CD4-positive, alpha-beta T cell (primary cell): Measurements from ENCODE around the gene PAK6. TPM values are rescaled to one million over a fixed set of nuclear protein-coding genes. Genes with fewer than 3 reads are reported as not detected.

ENCODE experiments used
- ATAC-seq: fragments of 200-7000 bp; cut with Tn5 transposase; one replicate; pipeline ENCODE4 v1.10.0; 2022; ENCODE audit warnings: mild to moderate bottlenecking; ENCODE audit not compliant: poor library complexity
- CTCF ChIA-PET: fragments of 350-600 bp; sonication (Branson Sonifier 250); formaldehyde crosslinking; loops from one replicate; lab custom pipeline; 2021; ENCODE audit warnings: antibody characterized with exemption, inconsistent platforms; lab: Charles Lee
- POLR2A ChIA-PET: fragments of 350-600 bp; sonication (Branson Sonifier 250); formaldehyde crosslinking; loops from one replicate; lab custom pipeline; 2021; ENCODE audit warnings: antibody characterized with exemption, inconsistent platforms; lab: Charles Lee
- DNase-seq, 14 experiments: peaks; one replicate each; pipeline ENCODE4 v3.0.0-alpha.2; 2013 to 2020; ENCODE audit warnings: mixed read lengths in 2 of 14
- H3K27ac ChIP-seq, 2 donors: one replicate each; pipeline versions ENCODE4 v1.5.1 to v1.7.0; 2013; ENCODE audit warnings: low read length in 2 of 2, low read depth in 1 of 2, mild to moderate bottlenecking in 1 of 2
- H3K27me3 ChIP-seq, 2 experiments: 1 replicate in 1 of 2; 2 replicates in 1 of 2; pipeline versions ENCODE4 v1.6.1 to v1.7.0; 2013; ENCODE audit warnings: low read length in 2 of 2, control low read depth in 1 of 2, mild to moderate bottlenecking in 1 of 2, moderate library complexity in 1 of 2; ENCODE audit not compliant: insufficient read depth in 2 of 2, control insufficient read depth in 1 of 2
- H3K36me3 ChIP-seq: one replicate; pipeline ENCODE4 v1.6.1; 2013; ENCODE audit warnings: low read length, control low read depth; ENCODE audit not compliant: insufficient read depth
- H3K4me1 ChIP-seq: one replicate; pipeline ENCODE4 v1.6.1; 2013; ENCODE audit warnings: low read length, control low read depth; ENCODE audit not compliant: insufficient read depth
- H3K4me3 ChIP-seq: one replicate; pipeline ENCODE4 v1.5.1; 2013; ENCODE audit warnings: mild to moderate bottlenecking, low read length, moderate library complexity
- H3K9me3 ChIP-seq, 2 experiments: 1 replicate in 1 of 2; 2 replicates in 1 of 2; pipeline versions ENCODE4 v1.6.1 to v1.7.0; 2013; ENCODE audit warnings: low read length in 2 of 2, mild to moderate bottlenecking in 2 of 2, control low read depth in 1 of 2, moderate library complexity in 1 of 2; ENCODE audit not compliant: control insufficient read depth in 1 of 2, insufficient read depth in 1 of 2
- H3K27ac Mint-ChIP-seq: one replicate; pipeline ENCODE4 v1.8.0; 2020; ENCODE audit warnings: mixed read lengths
- H3K27me3 Mint-ChIP-seq: one replicate; pipeline ENCODE4 v1.8.0; 2021; ENCODE audit warnings: mixed read lengths
- H3K36me3 Mint-ChIP-seq: one replicate; pipeline ENCODE4 v1.8.0; 2021; ENCODE audit warnings: low read depth, mixed read lengths
- H3K4me1 Mint-ChIP-seq: one replicate; pipeline ENCODE4 v1.8.0; 2021; ENCODE audit warnings: low read depth, mixed read lengths
- H3K4me3 Mint-ChIP-seq: one replicate; pipeline ENCODE4 v1.8.0; 2020; ENCODE audit warnings: mild to moderate bottlenecking, mixed read lengths
- H3K9me3 Mint-ChIP-seq: one replicate; pipeline ENCODE4 v1.8.0; 2020; ENCODE audit warnings: mixed read lengths
- intact Hi-C, 2 experiments: fragments of 100-400 bp; cut with DNase I in 1 of 2; cut with micrococcal nuclease in 1 of 2; formaldehyde crosslinking; loops; one replicate each; pipeline versions ENCODE4 v1.15.1 to v1.9.0; 2023 to 2025; cut with DNase I, micrococcal nuclease
- total RNA-seq, 174 experiments: library from RNA in 2 of 174; stranded (reverse) in 2 of 174; gene quantifications; one replicate each; pipeline ENCODE4 v1.2.3 and lab custom pipeline; 2021 to 2026
- TF ChIP-seq, protein P1 (sequence below): fragments of 200-600 bp; IDR thresholded peaks from one replicate; pipeline ENCODE4 v1.8.0; 2022; ENCODE audit warnings: antibody characterized with exemption, mild to moderate bottlenecking

PAK6 gene
- total RNA-seq, 2 experiments from 2014 or later: 0.34 to 0.36 TPM

DNA sequence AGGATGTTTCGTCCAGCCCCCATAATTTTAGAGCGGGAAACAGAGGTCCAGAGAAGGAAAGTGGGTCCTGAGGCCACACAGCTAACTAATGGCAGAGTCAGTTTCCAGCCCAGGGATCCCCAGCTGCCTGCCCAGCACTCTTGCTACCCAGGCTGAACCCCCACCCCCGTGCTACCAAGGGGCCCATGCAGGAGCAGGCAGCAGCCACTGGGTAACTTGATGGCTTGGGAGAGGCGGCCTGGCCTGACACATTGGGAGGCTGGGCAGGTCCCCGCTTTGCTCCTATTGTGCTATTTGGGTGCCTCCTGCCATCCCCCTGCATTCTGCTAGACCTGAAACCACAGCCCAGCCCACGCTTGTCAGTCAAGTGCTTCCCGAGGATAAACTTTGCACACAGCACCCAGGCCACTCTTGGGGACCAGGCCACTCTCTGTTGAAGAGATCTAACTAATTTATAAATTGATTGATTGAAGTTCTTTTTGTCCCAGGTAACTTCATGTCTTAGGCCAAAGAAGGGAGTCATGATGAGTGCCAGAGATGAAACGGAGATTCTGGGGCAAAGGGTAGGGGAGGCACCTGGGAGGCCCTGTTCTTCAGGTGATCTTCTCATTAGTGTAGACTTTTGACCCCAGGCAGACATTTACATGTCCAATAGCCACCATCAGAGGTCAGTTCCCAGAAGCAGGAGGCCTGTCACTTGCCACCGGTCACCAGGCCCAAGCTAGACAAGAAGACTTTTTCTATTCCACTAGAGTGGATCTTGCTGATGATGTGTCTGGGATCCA is 7.0 kb downstream of the PAK6 start:
- TF ChIP-seq, protein P1, sequence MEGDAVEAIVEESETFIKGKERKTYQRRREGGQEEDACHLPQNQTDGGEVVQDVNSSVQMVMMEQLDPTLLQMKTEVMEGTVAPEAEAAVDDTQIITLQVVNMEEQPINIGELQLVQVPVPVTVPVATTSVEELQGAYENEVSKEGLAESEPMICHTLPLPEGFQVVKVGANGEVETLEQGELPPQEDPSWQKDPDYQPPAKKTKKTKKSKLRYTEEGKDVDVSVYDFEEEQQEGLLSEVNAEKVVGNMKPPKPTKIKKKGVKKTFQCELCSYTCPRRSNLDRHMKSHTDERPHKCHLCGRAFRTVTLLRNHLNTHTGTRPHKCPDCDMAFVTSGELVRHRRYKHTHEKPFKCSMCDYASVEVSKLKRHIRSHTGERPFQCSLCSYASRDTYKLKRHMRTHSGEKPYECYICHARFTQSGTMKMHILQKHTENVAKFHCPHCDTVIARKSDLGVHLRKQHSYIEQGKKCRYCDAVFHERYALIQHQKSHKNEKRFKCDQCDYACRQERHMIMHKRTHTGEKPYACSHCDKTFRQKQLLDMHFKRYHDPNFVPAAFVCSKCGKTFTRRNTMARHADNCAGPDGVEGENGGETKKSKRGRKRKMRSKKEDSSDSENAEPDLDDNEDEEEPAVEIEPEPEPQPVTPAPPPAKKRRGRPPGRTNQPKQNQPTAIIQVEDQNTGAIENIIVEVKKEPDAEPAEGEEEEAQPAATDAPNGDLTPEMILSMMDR: no peak
- Histone ChIP-seq H3K4me1 (no peaks in the 10 kb centered on the region), H3K9me3 (peaks cover 0 to 3% of the 10 kb centered on the region in 2 experiments), H3K36me3 (no peaks in the 10 kb centered on the region), H3K27me3 (peaks cover 0 to 4% of the 10 kb centered on the region in 2 experiments), H3K27ac (no peak overlapping the region), H3K4me3 (no peak overlapping the region)
- ChIA-PET CTCF (no interaction called here), POLR2A (no interaction called here)
- H3K4me3 Mint-ChIP-seq: no peak overlapping the region
- intact Hi-C loops: no loop called here
- H3K27me3 Mint-ChIP-seq: peaks cover 3% of the 10 kb centered on the region
- no peaks in the 10 kb centered on the region for H3K36me3 Mint-ChIP-seq
- ATAC-seq (no peak), DNase-seq (peak in 1 of 14 experiments; percentile 14)
- H3K27ac Mint-ChIP-seq: no peak overlapping the region
- no peaks in the 10 kb centered on the region for H3K4me1 Mint-ChIP-seq
- H3K9me3 Mint-ChIP-seq: no peaks in the 10 kb centered on the region

DNA sequence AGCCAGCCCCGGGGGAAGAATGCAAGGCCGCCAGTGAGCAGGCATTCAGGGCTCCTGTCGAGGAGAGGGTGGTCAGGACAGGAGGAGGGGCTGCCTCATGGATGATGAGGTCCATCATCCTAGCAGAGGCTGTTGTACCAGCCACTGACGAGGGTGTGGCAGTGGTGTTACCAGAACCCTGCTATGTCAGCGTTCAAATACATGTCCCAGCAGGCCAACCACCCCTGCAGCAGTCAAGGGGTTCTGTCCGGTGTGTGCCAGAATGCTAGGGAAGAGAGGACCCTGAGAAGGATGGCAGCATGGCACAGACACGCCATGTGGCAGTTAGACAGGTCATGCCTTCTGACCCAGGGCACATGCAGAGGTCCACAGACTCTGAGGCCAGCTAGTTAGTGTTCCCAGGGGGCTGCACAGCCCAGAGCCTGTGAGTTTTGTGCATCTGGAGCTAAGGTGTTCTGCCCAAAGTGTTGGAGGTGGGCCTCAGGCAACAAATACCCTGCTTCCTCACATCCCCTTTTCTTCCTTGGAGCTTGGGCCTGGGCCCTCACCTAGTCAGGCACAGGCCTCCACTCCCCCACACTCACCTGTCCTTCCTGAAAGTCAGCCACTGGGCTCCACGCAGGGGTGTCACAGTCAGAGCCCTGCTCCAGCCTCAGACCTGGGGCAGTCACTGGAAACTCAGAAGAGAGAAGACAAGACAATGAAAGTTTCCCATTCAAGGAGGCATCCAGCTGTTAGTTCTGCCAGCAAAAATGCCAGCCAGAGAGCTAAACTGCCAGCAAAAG is 7.8 kb downstream of the PAK6 start:
- TF ChIP-seq, protein P1: no peak
- ChIA-PET POLR2A (no interaction called here), CTCF (no interaction called here)
- intact Hi-C loops: no loop called here
- no peaks in the 10 kb centered on the region for H3K9me3 ChIP-seq
- no peak overlapping the region for H3K27ac ChIP-seq
- Mint-ChIP-seq H3K27ac (no peak overlapping the region), H3K9me3 (no peaks in the 10 kb centered on the region), H3K4me1 (peaks cover 4% of the 10 kb centered on the region), H3K36me3 (no peaks in the 10 kb centered on the region), H3K4me3 (no peak overlapping the region), H3K27me3 (peaks cover 11% of the 10 kb centered on the region)
- H3K36me3 ChIP-seq: no peaks in the 10 kb centered on the region
- no peak for ATAC-seq
- H3K4me1 ChIP-seq: no peaks in the 10 kb centered on the region
- DNase-seq: peak in 1 of 14 experiments; percentile 23
- H3K27me3 ChIP-seq: peaks cover under 1 to 5% of the 10 kb centered on the region in 2 experiments
- H3K4me3 ChIP-seq: no peak overlapping the region

DNA sequence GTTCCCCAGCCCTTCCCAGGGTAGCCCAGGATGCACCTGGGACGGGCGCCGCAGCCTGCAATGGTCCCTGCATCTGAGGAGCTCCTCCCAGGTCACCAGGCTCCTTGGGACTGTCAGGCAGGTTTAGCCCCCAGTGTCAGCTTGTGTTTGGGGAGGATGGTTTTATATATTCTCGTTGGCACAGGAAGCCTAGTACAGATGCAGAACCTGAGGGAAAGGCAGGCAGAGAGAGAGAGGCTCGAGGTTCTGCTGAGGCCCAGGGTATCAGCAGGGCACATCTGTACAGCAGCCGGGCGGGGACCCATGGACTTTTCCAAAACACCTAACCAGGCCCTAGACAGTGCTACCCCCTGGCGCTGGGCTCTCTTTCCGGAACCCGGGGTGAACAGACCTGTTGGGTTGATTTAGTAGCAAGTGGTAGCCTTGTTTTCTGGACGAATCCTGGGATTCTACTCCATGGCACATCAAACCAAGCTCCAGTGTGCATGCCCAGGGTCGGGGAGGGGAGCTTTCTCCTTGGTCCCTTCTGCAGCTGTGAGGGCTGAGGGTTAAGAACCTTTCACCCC is 8.6 kb downstream of the PAK6 start:
- intact Hi-C loops: no loop called here
- H3K27me3 Mint-ChIP-seq: peaks cover 15% of the 10 kb centered on the region
- TF ChIP-seq, protein P1: no peak
- ATAC-seq (no peak), DNase-seq (no peak)
- POLR2A ChIA-PET: interaction anchor here (0.5 kb wide), 1 partner anchor 1859 kb away, joined by 3 read pairs; no protein-coding TSS in a partner anchor
- H3K9me3 Mint-ChIP-seq: no peaks in the 10 kb centered on the region
- CTCF ChIA-PET: no interaction called here
- no peaks in the 10 kb centered on the region for H3K9me3 ChIP-seq
- H3K36me3 ChIP-seq: no peaks in the 10 kb centered on the region
- peaks cover 4% of the 10 kb centered on the region for H3K4me1 ChIP-seq
- no peak overlapping the region for H3K4me3 ChIP-seq
- no peak overlapping the region for H3K27ac ChIP-seq
- peaks cover 4% of the 10 kb centered on the region for H3K4me1 Mint-ChIP-seq
- no peak overlapping the region for H3K27ac Mint-ChIP-seq
- H3K4me3 Mint-ChIP-seq: no peak overlapping the region
- no peaks in the 10 kb centered on the region for H3K36me3 Mint-ChIP-seq
- peaks cover 5 to 12% of the 10 kb centered on the region in 2 experiments for H3K27me3 ChIP-seq
